Prostate gland (tissue), 2 donors: Measurements from ENCODE around the gene TXNL1. TPM values are rescaled to one million over a fixed set of nuclear protein-coding genes. Genes with fewer than 3 reads are reported as not detected.

Experiments used
- DNase-seq: peaks from one replicate; pipeline ENCODE4 v3.0.0-alpha.2; 2019; ENCODE audit warnings: low spot score
- H3K27ac ChIP-seq, 2 donors: fragments of 200-600 bp; sonication (generic); 2 replicates each; pipeline ENCODE4 v1.5.1; 2017 to 2019
- H3K27me3 ChIP-seq: fragments of 200-600 bp; sonication (generic); replicated peaks from 2 replicates; pipeline ENCODE4 v1.5.1; 2019; ENCODE audit not compliant: insufficient read depth
- H3K36me3 ChIP-seq, 2 donors: fragments of 200-600 bp; sonication (generic); 1 replicate in 1 of 2; 2 replicates in 1 of 2; pipeline versions ENCODE4 v1.5.1 to v1.8.1; 2017 to 2019
- H3K4me1 ChIP-seq: fragments of 200-600 bp; sonication (generic); replicated peaks from 2 replicates; pipeline ENCODE4 v1.5.1; 2019
- H3K4me3 ChIP-seq, 2 donors: fragments of 200-600 bp; sonication (generic); 2 replicates each; pipeline ENCODE4 v1.5.1; 2017 to 2019
- H3K9me3 ChIP-seq: fragments of 200-600 bp; sonication (generic); 2 replicates; pipeline ENCODE4 v1.5.1; 2017
- POLR2A ChIP-seq: fragments of 450-650 bp; IDR thresholded peaks from one replicate; pipeline ENCODE4 v1.6.1; 2016; ENCODE audit warnings: antibody characterized with exemption, mild to moderate bottlenecking
- POLR2AphosphoS5 ChIP-seq: sonication (generic); formaldehyde crosslinking; IDR thresholded peaks from one replicate; pipeline ENCODE4 v1.6.1; 2017; ENCODE audit warnings: antibody characterized with exemption
- WGBS: methylation state at CpG from one replicate; pipeline ENCODE4 v1.1.5; 2018; 5-methylcytosine and 5-hydroxymethylcytosine counted together
- intact Hi-C: fragments of 100-400 bp; cut with DNase I; formaldehyde crosslinking; loops from one replicate; pipeline ENCODE4 v1.14.2; 2022
- total RNA-seq, 2 donors: library from RNA; depleted of rRNA; stranded (reverse); fragments of >200 nt; gene quantifications; one replicate each; pipeline ENCODE4 v1.1.0, GENCODE V29; 2016
- TF ChIP-seq, protein P1 (sequence below), 4 experiments: fragments of 200-600 bp in 2 of 4; fragments of 450-650 bp in 2 of 4; sonication (generic) in 2 of 4; IDR thresholded peaks; 1 replicate in 3 of 4; 2 replicates in 1 of 4; pipeline ENCODE4 v1.5.1; 2016 to 2019; ENCODE audit warnings: antibody characterized with exemption in 4 of 4, mild to moderate bottlenecking in 2 of 4, moderate library complexity in 2 of 4

TXNL1 gene
- total RNA-seq, 2 donors from 2014 or later, result 56.1 to 56.3 TPM

DNA sequence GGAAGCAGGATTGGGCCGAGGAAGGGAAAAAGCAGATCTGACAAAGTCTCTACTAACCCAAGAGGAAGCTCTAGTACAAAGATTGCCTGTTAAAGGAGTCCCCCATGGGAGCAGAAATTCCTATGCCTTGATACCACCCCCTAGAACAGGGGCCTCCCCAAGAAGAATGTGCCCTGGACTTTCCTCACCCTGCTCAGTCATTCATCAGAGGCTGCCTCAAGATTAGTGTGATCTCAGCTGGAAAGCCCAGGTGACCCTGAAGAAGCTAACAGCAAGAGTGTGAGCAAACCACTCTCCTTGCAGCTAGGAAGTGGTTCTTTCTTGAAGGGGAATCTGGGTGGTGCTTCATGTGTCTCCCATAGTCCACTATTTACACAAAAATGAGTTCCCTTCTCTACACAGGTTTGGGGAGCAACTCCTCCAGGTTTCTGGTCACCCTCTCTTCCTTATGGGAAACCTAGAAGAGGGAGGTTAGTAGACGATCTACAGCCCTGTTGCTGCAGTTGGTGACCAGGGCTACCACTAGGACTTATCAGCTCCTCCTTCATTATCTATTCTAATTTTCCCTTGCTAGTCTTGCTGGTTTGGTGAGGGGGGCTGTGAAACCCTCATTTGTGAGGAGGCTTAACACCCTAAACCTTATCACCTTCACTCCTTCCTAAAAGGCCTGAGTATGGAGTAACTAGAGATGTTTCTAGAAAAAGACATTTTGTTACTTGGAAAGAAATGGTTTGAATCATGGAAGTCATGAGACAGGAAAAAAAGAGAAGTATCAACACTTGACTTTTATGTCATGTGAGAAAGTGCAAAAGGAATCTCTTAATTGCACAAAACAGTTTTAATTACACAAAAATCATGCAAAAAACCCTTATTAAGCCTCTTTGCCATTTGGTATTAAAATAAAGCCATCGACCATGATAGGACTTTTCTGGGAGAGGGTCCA lies 9.8 kb upstream of the TXNL1 start:
- intact Hi-C loops, result no loop called here
- WGBS, result 94% methylated on average over 3 of the region's 3 CpGs
- no peaks in the 10 kb centered on the region for H3K36me3 ChIP-seq
- H3K4me3 ChIP-seq, result no peak overlapping the region
- TF ChIP-seq POLR2A (no peak), POLR2AphosphoS5 (no peak)
- TF ChIP-seq, protein P1, sequence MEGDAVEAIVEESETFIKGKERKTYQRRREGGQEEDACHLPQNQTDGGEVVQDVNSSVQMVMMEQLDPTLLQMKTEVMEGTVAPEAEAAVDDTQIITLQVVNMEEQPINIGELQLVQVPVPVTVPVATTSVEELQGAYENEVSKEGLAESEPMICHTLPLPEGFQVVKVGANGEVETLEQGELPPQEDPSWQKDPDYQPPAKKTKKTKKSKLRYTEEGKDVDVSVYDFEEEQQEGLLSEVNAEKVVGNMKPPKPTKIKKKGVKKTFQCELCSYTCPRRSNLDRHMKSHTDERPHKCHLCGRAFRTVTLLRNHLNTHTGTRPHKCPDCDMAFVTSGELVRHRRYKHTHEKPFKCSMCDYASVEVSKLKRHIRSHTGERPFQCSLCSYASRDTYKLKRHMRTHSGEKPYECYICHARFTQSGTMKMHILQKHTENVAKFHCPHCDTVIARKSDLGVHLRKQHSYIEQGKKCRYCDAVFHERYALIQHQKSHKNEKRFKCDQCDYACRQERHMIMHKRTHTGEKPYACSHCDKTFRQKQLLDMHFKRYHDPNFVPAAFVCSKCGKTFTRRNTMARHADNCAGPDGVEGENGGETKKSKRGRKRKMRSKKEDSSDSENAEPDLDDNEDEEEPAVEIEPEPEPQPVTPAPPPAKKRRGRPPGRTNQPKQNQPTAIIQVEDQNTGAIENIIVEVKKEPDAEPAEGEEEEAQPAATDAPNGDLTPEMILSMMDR (IDR thresholded peaks at IDR 0.05), result no peak
- H3K4me1 ChIP-seq, result no peaks in the 10 kb centered on the region
- H3K9me3 ChIP-seq, result no peaks in the 10 kb centered on the region
- no peak for DNase-seq
- no peak overlapping the region for H3K27ac ChIP-seq
- H3K27me3 ChIP-seq, result no peaks in the 10 kb centered on the region

DNA sequence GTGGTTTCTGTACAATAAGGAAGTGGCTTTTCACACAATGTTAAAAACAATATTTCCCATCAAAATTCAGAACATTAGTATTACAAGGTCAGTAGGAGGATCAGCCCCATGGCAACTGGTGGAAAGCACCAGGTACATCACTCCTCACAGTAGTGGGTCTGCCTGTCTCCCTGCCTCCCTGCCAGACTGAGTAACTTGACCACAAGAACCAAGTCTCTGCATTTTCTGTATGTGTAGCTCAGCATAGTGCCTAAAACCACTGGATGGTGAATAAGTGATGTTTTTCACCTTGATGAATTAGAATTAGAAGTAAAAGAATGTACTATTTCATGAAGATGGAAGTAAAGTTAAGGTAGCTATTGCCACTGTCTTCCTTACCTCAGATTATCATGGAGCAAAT lies 8.7 kb upstream of the TXNL1 start:
- H3K4me3 ChIP-seq, result no peak overlapping the region
- TF ChIP-seq POLR2AphosphoS5 (no peak), POLR2A (no peak)
- TF ChIP-seq, protein P1 (IDR thresholded peaks at IDR 0.05), result no peak
- no peak for DNase-seq
- no peaks in the 10 kb centered on the region for H3K27me3 ChIP-seq
- H3K9me3 ChIP-seq, result no peaks in the 10 kb centered on the region
- H3K27ac ChIP-seq, result no peak overlapping the region
- no peaks in the 10 kb centered on the region for H3K36me3 ChIP-seq
- intact Hi-C loops, result no loop called here
- H3K4me1 ChIP-seq, result no peaks in the 10 kb centered on the region

- 73% methylated on average over 5 of the region's 5 CpGs for WGBS
- DNase-seq, result no peak
- intact Hi-C loops, result no loop called here
- no peak for TF ChIP-seq POLR2A
- TF ChIP-seq, protein P1 (IDR thresholded peaks at IDR 0.05), result peak in 3 of 4 experiments; percentile 12 to 30 (median 29)
- TF ChIP-seq POLR2AphosphoS5, result no peak
- Histone ChIP-seq H3K4me1 (no peaks in the 10 kb centered on the region), H3K27me3 (no peaks in the 10 kb centered on the region), H3K9me3 (no peaks in the 10 kb centered on the region), H3K4me3 (no peak overlapping the region), H3K27ac (no peak overlapping the region), H3K36me3 (no peaks in the 10 kb centered on the region)
These were observed 7.1 kb upstream of the TXNL1 start for GRCh38 chr18:56645415-56646016.

DNA sequence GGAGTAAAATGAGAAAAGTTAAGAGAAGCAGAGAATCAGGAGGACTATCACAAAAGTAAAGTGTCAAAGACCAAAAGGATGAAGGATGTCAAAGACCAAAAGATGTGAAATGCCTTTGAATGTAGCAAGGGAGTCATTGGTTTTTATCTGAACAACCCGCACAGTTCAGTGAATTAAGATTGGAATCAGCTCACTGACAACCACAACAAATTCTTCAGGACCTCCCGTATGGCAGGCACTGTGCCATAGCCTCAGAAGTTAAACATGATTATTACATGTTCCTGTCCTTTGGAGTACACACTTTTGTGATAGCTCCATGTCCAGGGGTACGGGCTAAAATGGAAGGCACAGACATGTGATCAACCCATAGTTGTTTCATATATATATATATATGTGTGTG lies 5.0 kb upstream of the TXNL1 start:
- intact Hi-C loops, result no loop called here
- H3K4me1 ChIP-seq, result no peaks in the 10 kb centered on the region
- H3K9me3 ChIP-seq, result no peaks in the 10 kb centered on the region
- H3K4me3 ChIP-seq, result no peak overlapping the region
- TF ChIP-seq, protein P1 (IDR thresholded peaks at IDR 0.05), result no peak
- TF ChIP-seq POLR2AphosphoS5, result no peak
- no peak for TF ChIP-seq POLR2A
- no peak overlapping the region for H3K27ac ChIP-seq
- H3K27me3 ChIP-seq, result no peaks in the 10 kb centered on the region
- no peak for DNase-seq
- no peaks in the 10 kb centered on the region for H3K36me3 ChIP-seq
- 80% methylated on average over 3 of the region's 3 CpGs for WGBS
